Measurements from ENCODE around the gene LGR6. TPM values are rescaled to one million over a fixed set of nuclear protein-coding genes. Genes with fewer than 3 reads are reported as not detected.
"Not testable (repeated sequence)": the region's sequence is repeated elsewhere in the genome, so short reads cannot be mapped to it uniquely, and the experiment has no call there.

Gene LGR6
- polyA plus RNA-seq, 3 donors, result 0.70 to 1.5 (median 1.0) TPM

GRCh38 chr1:202189918-202190715 is 3.5 kb upstream of the LGR6 start:
- no peak for DNase-seq (ENCODE audit: extremely low read depth in 1 of 11, low read depth in 9 of 11, low spot score in 4 of 11)

DNA sequence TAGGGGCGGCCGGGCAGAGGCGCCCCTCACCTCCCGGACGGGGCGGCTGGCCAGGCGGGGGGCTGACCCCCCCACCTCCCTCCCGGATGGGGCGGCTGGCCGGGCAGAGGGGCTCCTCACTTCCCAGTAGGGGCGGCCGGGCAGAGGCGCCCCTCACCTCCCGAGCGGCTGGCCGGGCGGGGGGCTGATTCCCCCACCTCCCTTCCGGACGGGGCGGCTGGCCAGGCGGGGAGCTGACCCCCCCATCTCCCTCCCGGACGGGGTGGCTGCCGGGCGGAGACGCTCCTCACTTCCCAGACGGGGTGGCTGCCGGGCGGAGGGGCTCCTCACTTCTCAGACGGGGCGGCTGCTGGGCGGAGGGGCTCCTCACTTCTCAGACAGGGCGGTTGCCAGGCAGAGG is 2.2 kb upstream of the LGR6 start:
- not testable (repeated sequence) for DNase-seq (ENCODE audit: extremely low read depth in 1 of 11, low read depth in 9 of 11, low spot score in 4 of 11)

DNA sequence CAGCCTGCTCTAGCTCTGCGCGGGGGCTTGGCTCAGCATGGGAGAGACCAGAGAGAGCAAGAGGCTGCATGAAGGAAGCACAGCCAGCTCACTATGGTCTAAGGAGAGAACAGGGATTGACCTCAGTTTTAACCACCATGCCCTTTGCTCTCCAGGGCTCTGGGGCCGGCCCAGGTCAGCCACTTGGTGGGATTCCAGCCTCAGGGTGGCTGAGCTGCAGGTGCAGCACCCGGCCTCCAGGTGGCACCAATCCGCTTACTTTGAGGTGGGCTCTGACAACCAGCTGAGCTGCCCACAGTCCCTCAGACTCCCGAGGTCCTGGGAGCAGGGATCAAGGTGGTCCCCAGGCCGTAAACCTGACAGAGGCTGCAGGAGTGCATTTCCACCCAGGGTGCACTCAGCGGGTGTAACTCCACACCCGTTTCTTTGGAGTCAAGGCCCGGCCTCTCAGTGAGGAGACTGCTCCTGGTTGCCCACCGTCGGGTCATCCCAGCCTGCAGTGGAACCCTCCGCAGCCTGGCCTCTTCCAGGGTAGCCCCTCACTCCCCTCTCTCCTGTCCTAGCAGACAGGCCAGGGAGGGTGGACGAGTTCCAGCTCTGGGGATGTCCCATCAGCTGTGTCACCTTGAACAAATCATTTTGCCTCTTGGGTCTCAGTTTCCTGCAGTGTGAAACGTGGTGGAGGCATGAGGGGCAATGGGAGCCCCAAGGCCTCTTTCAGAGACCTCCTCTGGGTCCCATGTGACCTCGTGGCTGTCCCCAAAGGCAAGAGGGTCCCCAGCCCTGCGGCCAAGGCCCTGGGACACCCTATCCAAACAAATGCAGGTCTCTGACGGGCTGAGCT is 607 bp upstream of the LGR6 start:
- DNase-seq (ENCODE audit: extremely low read depth in 1 of 11, low read depth in 9 of 11, low spot score in 4 of 11), result peak in 1 of 11 donors; percentile 49

DNA sequence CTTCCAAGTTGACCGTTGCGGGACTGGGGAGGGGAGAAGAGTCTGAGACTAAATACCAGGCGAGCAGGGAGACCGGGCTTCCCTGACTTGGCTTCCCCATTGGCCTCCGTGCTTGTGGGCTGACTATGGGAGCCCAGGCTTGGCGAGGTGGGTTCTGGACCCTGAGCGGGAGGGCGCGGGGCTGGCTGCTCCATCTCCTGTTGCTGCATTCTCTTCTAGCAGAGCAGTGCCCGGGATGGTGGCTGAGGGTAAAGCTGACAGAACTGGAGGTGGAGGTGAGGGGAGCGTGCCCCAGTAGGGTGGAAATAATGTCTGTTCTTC is 689 bp downstream of the LGR6 start:
- no peak for DNase-seq (ENCODE audit: extremely low read depth in 1 of 11, low read depth in 9 of 11, low spot score in 4 of 11)

- no peak for DNase-seq (ENCODE audit: extremely low read depth in 1 of 11, low read depth in 9 of 11, low spot score in 4 of 11)
Observed at GRCh38 chr1:202197653-202198365, 4.2 kb downstream of the LGR6 start.

GRCh38 chr1:202198366-202198724 is 4.7 kb downstream of the LGR6 start:
- DNase-seq (ENCODE audit: extremely low read depth in 1 of 11, low read depth in 9 of 11, low spot score in 4 of 11), result no peak

DNA sequence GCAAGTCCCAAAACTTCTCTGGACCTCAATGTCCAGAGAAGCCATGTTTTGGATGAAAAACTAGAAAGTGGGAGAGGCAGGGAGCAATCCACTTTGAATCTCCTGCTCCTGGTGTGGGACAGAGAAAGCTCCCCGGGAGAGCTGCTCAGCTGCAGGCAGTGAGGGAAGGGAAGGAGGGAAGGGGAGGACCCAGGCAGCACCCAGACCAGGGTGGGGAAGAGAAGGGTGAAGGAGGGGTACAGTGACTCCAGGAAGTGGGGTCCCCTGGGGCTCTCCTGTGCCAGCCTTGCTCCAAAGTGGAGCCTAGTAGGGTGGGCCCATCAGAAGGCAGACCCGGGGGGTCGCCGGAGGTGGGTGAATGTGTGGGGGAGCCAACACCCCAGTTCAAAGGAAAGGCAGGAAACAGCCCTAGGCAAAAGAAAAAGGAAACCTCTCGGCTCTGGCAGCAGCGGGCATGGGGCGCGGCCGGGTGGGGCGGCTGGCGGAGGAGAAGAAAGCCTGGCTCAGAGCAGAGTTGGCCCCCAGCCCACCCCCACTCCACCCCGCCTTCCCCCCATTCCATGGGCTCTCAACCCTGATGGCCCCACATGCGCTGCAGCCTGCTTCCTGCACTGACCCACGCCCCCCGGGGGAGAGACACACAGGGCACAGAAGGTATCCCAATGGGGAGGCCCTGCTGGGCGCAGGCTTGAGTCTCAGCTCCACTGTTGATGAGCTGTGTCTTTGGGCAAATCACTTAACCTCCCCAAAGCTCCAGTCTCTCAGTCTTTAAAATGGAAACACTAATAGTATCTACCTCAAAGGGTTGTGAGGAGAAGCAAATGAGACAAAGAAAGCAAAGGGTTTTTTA is 5.7 kb downstream of the LGR6 start:
- DNase-seq (ENCODE audit: extremely low read depth in 1 of 11, low read depth in 9 of 11, low spot score in 4 of 11), result no peak

DNA sequence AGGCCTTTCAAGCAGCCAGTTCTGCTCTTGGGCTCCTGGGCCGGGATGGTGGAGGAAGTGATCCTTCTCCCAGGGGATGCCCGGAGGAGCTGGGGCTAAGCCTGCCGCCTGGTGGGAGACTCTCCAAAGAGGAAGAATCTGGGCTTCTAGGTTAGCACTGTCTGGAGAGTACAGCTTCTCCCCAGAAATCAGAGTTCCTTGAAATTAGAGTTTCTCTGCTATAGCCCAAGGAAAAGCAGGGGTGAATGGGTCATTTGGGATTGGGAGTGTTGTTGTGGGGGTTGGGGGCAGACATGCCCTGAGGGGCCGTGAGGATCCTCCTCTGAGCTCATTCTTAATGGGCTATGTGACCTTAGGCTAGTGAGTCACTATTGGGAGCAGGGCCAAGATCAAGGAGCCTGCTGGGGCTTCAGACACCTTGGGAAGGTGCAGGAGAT is 6.5 kb downstream of the LGR6 start:
- DNase-seq (ENCODE audit: extremely low read depth in 1 of 11, low read depth in 9 of 11, low spot score in 4 of 11), result no peak

DNA sequence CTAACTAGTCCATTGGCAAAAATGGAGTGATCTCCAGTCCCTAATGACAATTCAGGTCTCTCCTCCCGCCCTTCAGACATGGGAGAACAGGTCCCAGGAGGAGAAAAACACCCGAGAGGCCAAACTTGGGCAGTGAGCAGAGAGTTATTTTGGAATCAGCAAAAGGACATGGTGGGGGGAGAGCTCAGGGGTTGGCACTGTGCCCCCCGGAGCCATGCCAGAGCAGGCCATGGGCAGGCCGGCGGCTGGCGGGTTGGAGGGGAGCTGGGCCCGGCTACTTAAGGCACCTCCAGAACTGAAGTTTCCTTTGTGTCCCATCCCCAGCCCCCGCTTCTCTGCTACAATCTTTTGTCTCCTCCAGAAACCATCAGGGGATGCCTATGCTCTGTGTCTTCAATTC is 7.1 kb downstream of the LGR6 start:
- DNase-seq (ENCODE audit: extremely low read depth in 1 of 11, low read depth in 9 of 11, low spot score in 4 of 11), result no peak

- DNase-seq (ENCODE audit: extremely low read depth in 1 of 11, low read depth in 9 of 11, low spot score in 4 of 11), result no peak
Observed at GRCh38 chr1:202201266-202201665, 7.7 kb downstream of the LGR6 start.

DNA sequence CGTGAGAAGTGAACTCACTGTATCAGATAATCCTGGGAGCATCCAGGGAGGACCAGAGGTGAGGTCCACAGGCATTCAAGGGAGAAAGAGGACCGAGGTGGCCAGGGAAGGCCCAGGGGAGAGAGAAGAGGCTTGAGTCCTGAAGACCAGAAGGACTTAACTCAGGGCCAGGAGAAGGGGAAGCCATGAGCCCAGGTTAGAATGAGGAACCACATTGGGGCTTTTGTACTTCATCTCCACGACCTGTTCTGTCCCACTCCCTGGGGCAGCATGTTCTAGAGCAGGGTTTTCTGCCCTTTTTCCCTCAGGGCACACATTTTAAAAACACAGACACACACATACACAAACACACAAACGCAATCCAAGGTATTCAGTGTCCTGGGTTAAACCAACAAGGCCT is 8.4 kb downstream of the LGR6 start:
- no peak for DNase-seq (ENCODE audit: extremely low read depth in 1 of 11, low read depth in 9 of 11, low spot score in 4 of 11)

- no peak for DNase-seq (ENCODE audit: extremely low read depth in 1 of 11, low read depth in 9 of 11, low spot score in 4 of 11)
Observed at GRCh38 chr1:202202500-202203168, 9.0 kb downstream of the LGR6 start.

GRCh38 chr1:202203238-202204039 is 9.8 kb downstream of the LGR6 start:
- no peak for DNase-seq (ENCODE audit: extremely low read depth in 1 of 11, low read depth in 9 of 11, low spot score in 4 of 11)

GRCh38 chr1:202204065-202204464 is 10.5 kb downstream of the LGR6 start:
- no peak for DNase-seq (ENCODE audit: extremely low read depth in 1 of 11, low read depth in 9 of 11, low spot score in 4 of 11)

GRCh38 chr1:202205523-202206190 is 12.1 kb downstream of the LGR6 start:
- no peak for DNase-seq (ENCODE audit: extremely low read depth in 1 of 11, low read depth in 9 of 11, low spot score in 4 of 11)

- DNase-seq (ENCODE audit: extremely low read depth in 1 of 11, low read depth in 9 of 11, low spot score in 4 of 11), result no peak
Observed at GRCh38 chr1:202207292-202207691, 13.7 kb downstream of the LGR6 start.

- DNase-seq (ENCODE audit: extremely low read depth in 1 of 11, low read depth in 9 of 11, low spot score in 4 of 11), result no peak
Observed at GRCh38 chr1:202208351-202208857, 14.8 kb downstream of the LGR6 start.
